Thyroid gland (tissue), 4 donors: Measurements from ENCODE around the gene CALD1. TPM values are rescaled to one million over a fixed set of nuclear protein-coding genes. Genes with fewer than 3 reads are reported as not detected.
A peak's percentile ranks its signal among the peaks of the same experiment; 100 is the strongest.

Source experiments
- DNase-seq, 2 donors: peaks; one replicate each; pipeline ENCODE4 v3.0.0-alpha.2; 2019
- H3K27ac ChIP-seq, 3 donors: fragments of 200-600 bp; sonication (generic); 1 replicate in 2 of 3; 2 replicates in 1 of 3; pipeline ENCODE4 v1.5.1; 2016 to 2019; ENCODE audit warnings: mild to moderate bottlenecking in 1 of 3, moderate library complexity in 1 of 3
- H3K27me3 ChIP-seq: fragments of 200-600 bp; sonication (generic); one replicate; pipeline ENCODE4 v1.5.1; 2019
- H3K36me3 ChIP-seq, 2 donors: fragments of 200-600 bp; sonication (generic); one replicate each; pipeline ENCODE4 v1.5.1; 2016 to 2019
- H3K4me1 ChIP-seq, 2 donors: fragments of 200-600 bp; sonication (generic); one replicate each; pipeline ENCODE4 v1.5.1; 2017 to 2019
- H3K4me3 ChIP-seq, 3 donors: fragments of 200-600 bp; sonication (generic); replicated peaks in 1 of 3; 1 replicate in 2 of 3; 2 replicates in 1 of 3; pipeline ENCODE4 v1.5.1; 2016; ENCODE audit warnings: mild to moderate bottlenecking in 1 of 3
- H3K9me3 ChIP-seq: fragments of 200-600 bp; sonication (generic); one replicate; pipeline ENCODE4 v1.5.1; 2017
- POLR2A ChIP-seq, 2 donors: fragments of 450-650 bp; IDR thresholded peaks; one replicate each; pipeline ENCODE4 v1.6.1; 2017; ENCODE audit warnings: antibody characterized with exemption in 2 of 2, mild to moderate bottlenecking in 2 of 2, moderate library complexity in 1 of 2
- WGBS, 2 donors: methylation state at CpG; one replicate each; pipeline ENCODE4 v1.1.5; 2017; 5-methylcytosine and 5-hydroxymethylcytosine counted together
- intact Hi-C: fragments of 100-400 bp; cut with DNase I; formaldehyde crosslinking; loops from one replicate; pipeline ENCODE4 v1.15.1; 2023
- total RNA-seq, 4 donors: library from RNA; depleted of rRNA; stranded (reverse); fragments of >200 nt; gene quantifications; one replicate each; pipeline ENCODE4 v1.2.3, GENCODE V29; 2016
- TF ChIP-seq, protein P1 (sequence below), 6 experiments: fragments of 200-600 bp in 3 of 6; fragments of 450-650 bp in 3 of 6; sonication (generic) in 3 of 6; IDR thresholded peaks; one replicate each; pipeline ENCODE4 v1.5.1; 2016 to 2019; ENCODE audit warnings: antibody characterized with exemption in 6 of 6, mild to moderate bottlenecking in 2 of 6, inconsistent platforms in 1 of 6, moderate library complexity in 1 of 6

Gene CALD1
- total RNA-seq, 4 donors from 2014 or later, result 141 to 223 (median 169) TPM

DNA sequence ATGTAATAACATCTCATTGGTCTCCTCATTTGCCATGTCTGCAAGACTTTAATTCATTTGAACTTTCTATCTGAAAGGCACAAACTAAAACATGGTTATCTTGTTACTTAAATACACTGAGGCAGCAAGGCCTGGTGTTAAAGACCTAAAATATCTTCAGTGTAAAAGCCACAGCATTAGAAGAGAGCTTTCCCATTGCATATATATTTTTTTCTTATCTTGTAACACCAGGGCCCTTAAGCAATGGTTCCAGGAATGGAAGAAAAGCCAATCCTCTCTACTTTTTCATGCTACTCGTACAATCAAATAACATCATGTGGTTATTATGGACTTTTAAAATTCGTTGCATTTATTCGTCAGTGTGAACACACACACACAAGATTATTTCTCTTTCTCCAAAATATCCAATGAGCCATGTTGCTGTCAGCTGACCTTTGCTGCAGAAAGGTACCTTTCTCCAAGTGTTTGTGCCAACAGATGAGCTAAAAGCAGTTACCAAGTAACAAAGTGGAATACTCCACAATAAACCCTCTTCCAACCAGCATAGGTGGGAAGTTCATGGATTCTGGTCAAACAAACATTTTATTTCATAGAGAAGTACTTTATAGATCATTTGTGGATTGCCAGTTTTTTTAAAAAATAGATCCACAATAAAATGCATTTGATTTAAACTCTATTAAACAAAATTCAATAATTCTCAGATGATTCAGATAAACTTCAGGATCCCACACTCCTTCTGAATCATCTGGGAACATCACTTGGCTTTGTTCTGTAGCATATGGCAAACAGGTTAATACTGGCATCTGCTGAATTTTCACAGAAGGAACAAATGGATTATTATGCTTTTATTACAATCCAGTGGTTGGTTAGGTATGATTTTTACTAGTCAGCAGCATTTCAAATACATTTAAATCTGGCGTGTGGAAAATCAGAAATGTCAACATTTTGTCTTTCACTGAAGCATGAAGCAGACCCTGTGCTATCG, 143.6 kb downstream of the CALD1 start:
- H3K9me3 ChIP-seq, result no peaks in the 10 kb centered on the region
- H3K27ac ChIP-seq, result no peak overlapping the region
- H3K4me3 ChIP-seq, result no peak overlapping the region
- no peak for TF ChIP-seq POLR2A (IDR thresholded peaks at IDR 0.05)
- TF ChIP-seq, protein P1, sequence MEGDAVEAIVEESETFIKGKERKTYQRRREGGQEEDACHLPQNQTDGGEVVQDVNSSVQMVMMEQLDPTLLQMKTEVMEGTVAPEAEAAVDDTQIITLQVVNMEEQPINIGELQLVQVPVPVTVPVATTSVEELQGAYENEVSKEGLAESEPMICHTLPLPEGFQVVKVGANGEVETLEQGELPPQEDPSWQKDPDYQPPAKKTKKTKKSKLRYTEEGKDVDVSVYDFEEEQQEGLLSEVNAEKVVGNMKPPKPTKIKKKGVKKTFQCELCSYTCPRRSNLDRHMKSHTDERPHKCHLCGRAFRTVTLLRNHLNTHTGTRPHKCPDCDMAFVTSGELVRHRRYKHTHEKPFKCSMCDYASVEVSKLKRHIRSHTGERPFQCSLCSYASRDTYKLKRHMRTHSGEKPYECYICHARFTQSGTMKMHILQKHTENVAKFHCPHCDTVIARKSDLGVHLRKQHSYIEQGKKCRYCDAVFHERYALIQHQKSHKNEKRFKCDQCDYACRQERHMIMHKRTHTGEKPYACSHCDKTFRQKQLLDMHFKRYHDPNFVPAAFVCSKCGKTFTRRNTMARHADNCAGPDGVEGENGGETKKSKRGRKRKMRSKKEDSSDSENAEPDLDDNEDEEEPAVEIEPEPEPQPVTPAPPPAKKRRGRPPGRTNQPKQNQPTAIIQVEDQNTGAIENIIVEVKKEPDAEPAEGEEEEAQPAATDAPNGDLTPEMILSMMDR (IDR thresholded peaks at IDR 0.05), result no peak
- intact Hi-C loops, result no loop called here
- 89 to 91% methylated on average over 5 of the region's 5 CpGs for WGBS, 2 donors
- H3K36me3 ChIP-seq, result no peaks in the 10 kb centered on the region
- no peaks in the 10 kb centered on the region for H3K27me3 ChIP-seq
- peaks cover 0 to 6% of the 10 kb centered on the region in 2 donors for H3K4me1 ChIP-seq
- no peak for DNase-seq

DNA sequence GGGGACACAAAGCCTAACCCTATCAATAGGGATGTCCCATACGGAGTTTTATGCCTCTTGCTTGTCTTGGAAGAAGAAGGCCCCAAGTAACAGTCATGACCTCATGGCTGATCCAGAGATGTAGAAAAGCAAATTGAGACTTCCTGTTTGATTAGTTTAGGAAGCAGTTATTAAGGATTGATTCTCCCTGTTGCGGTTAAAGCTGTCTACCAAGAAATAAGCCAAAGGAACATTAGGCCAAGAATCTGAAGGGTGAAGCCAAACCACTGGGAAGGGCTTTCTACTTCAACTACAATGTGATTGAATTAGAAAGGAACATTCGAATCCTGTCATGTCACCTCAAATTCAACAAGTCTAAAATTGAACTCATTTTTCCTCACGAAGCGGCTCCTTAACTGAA, 146.3 kb downstream of the CALD1 start:
- TF ChIP-seq, protein P1 (IDR thresholded peaks at IDR 0.05), result no peak
- no peak for TF ChIP-seq POLR2A (IDR thresholded peaks at IDR 0.05)
- no peaks in the 10 kb centered on the region for H3K9me3 ChIP-seq
- no peak overlapping the region for H3K27ac ChIP-seq
- intact Hi-C loops, result no loop called here
- H3K4me1 ChIP-seq, result peaks cover 4 to 10% of the 10 kb centered on the region in 2 donors
- DNase-seq, result no peak
- no peaks in the 10 kb centered on the region for H3K27me3 ChIP-seq
- WGBS, 2 donors, result 83 to 92% methylated on average over 5 of the region's 5 CpGs
- no peak overlapping the region for H3K4me3 ChIP-seq
- H3K36me3 ChIP-seq, result no peaks in the 10 kb centered on the region

DNA sequence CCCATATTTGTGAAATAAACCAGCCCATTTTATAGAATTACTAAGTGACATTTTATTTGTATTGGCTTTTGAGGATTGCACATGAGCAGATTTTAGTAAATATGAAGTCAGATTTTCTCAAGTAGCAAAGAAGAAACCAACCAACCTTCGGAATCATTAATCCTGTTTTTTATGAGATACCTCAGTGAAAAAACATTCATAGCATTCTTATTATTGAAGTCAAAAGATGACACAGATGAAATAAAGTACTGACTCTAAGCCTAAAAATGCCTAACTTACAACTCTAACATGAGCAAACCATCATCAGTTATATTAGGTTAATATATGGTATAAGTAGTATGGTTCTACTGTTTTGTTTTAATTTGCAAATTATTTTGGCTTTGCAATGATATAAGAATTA, 147.0 kb downstream of the CALD1 start:
- Histone ChIP-seq H3K27me3 (no peaks in the 10 kb centered on the region), H3K4me1 (peaks cover 10 to 16% of the 10 kb centered on the region in 2 donors), H3K9me3 (no peaks in the 10 kb centered on the region), H3K36me3 (no peaks in the 10 kb centered on the region), H3K27ac (no peak overlapping the region), H3K4me3 (no peak overlapping the region)
- no peak for DNase-seq
- TF ChIP-seq, protein P1 (IDR thresholded peaks at IDR 0.05), result no peak
- TF ChIP-seq POLR2A (IDR thresholded peaks at IDR 0.05), result no peak
- WGBS, 2 donors, result 96 to 98% methylated on average over 1 of the region's 1 CpG
- intact Hi-C loops, result no loop called here

DNA sequence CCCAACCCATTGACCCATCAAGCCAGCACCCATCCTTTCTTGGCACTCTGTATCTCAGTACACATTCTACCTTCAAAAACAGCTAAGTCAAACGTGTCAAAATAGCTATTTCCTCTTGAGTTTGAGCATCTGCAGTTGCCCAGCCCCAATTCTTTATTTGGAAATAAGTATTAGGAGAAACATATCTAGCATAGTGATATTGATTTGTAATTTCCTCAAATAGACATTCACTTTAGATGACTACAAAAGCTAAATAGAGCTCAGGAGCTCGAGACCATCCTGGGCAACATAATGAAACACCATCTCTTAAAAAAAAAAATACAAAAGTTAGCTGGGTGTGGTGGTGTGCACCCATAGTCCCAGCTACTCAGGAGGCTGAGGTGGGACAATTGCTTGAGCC, 147.6 kb downstream of the CALD1 start:
- Histone ChIP-seq H3K4me1 (peaks cover 17 to 23% of the 10 kb centered on the region in 2 donors), H3K36me3 (no peaks in the 10 kb centered on the region), H3K9me3 (no peaks in the 10 kb centered on the region), H3K4me3 (no peak overlapping the region), H3K27ac (no peak overlapping the region), H3K27me3 (no peaks in the 10 kb centered on the region)
- intact Hi-C loops, result no loop called here
- 77 to 84% methylated on average over 2 of the region's 2 CpGs for WGBS, 2 donors
- TF ChIP-seq, protein P1 (IDR thresholded peaks at IDR 0.05), result no peak
- TF ChIP-seq POLR2A (IDR thresholded peaks at IDR 0.05), result no peak
- DNase-seq, result no peak

DNA sequence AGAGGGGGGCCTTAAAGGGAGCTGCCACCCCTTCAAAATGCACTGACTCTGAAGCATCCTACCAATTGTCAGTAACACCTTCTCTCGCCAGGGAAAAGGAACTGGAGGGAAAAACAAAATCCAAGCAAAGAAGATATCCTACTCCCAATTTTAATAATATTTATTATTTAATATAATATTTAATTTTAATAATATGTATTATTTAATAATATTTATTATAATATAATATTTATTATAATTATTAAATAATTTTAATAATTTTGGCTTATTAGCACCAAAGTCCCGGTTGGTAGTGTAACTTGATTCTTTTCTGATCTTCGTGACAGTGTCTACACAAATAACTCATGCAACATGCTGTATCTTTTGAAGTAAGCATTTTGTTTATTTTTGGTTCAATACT, 148.3 kb downstream of the CALD1 start:
- no peaks in the 10 kb centered on the region for H3K27me3 ChIP-seq
- peaks cover 24 to 29% of the 10 kb centered on the region in 2 donors for H3K4me1 ChIP-seq
- WGBS, 2 donors, result 95 to 98% methylated on average over 3 of the region's 3 CpGs
- H3K9me3 ChIP-seq, result no peaks in the 10 kb centered on the region
- no peak overlapping the region for H3K4me3 ChIP-seq
- TF ChIP-seq, protein P1 (IDR thresholded peaks at IDR 0.05), result no peak
- no peak for TF ChIP-seq POLR2A (IDR thresholded peaks at IDR 0.05)
- no peaks in the 10 kb centered on the region for H3K36me3 ChIP-seq
- peak overlapping the region in 2 of 3 donors; percentile 49 to 60 for H3K27ac ChIP-seq
- intact Hi-C loops, result no loop called here
- no peak for DNase-seq
